CD14-positive monocyte (primary cell): ENCODE data around the gene FCRLA. TPM values are rescaled to one million over a fixed set of nuclear protein-coding genes. Genes with fewer than 3 reads are reported as not detected.
A peak's percentile ranks its signal among the peaks of the same experiment; 100 is the strongest.

ENCODE experiments used
- DNase-seq, 3 donors: peaks; one replicate each; pipeline ENCODE4 v3.0.0-alpha.2; 2011 to 2022
- H2AFZ ChIP-seq: 2 replicates; pipeline ENCODE4 v1.6.0; 2012; ENCODE audit warnings: mild to moderate bottlenecking, low read depth, low read length, inconsistent platforms; ENCODE audit not compliant: insufficient read depth, poor library complexity, severe bottlenecking
- H3K27ac ChIP-seq, 2 donors: 1 replicate in 1 of 2; 2 replicates in 1 of 2; pipeline ENCODE4 v1.5.1; 2012 to 2013; ENCODE audit warnings: low read length in 2 of 2, control low read depth in 1 of 2, inconsistent platforms in 1 of 2, low read depth in 1 of 2, mild to moderate bottlenecking in 1 of 2
- H3K27me3 ChIP-seq, 2 donors: one replicate each; pipeline versions ENCODE4 v1.6.0 to v1.6.1; 2011 to 2013; ENCODE audit warnings: low read length in 2 of 2; ENCODE audit not compliant: control insufficient read depth in 2 of 2, insufficient read depth in 2 of 2
- H3K36me3 ChIP-seq, 2 donors: replicated peaks in 1 of 2; 1 replicate in 1 of 2; 2 replicates in 1 of 2; pipeline versions ENCODE4 v1.5.1 to v1.6.1; 2012 to 2013; ENCODE audit warnings: low read length in 2 of 2, control low read depth in 1 of 2, inconsistent platforms in 1 of 2, mild to moderate bottlenecking in 1 of 2; ENCODE audit not compliant: insufficient read depth in 2 of 2, control insufficient read depth in 1 of 2
- H3K4me1 ChIP-seq, 2 donors: 1 replicate in 1 of 2; 2 replicates in 1 of 2; pipeline versions ENCODE4 v1.5.1 to v1.6.1; 2012 to 2013; ENCODE audit warnings: low read length in 2 of 2, control low read depth in 1 of 2, inconsistent platforms in 1 of 2, mild to moderate bottlenecking in 1 of 2, moderate library complexity in 1 of 2; ENCODE audit not compliant: insufficient read depth in 2 of 2, control insufficient read depth in 1 of 2
- H3K4me2 ChIP-seq: replicated peaks from 2 replicates; pipeline ENCODE3; 2012; ENCODE audit warnings: low read length, moderate library complexity, mild to moderate bottlenecking; ENCODE audit not compliant: poor library complexity, severe bottlenecking; ENCODE audit errors: extremely low read depth
- H3K4me3 ChIP-seq, 3 experiments: fragments of 200-600 bp in 1 of 3; sonication (generic) in 1 of 3; replicated peaks in 1 of 3; 1 replicate in 2 of 3; 2 replicates in 1 of 3; pipeline ENCODE4 v1.5.1; 2011 to 2013; ENCODE audit warnings: low read length in 3 of 3, mild to moderate bottlenecking in 3 of 3, control low read depth in 2 of 3, low read depth in 2 of 3, inconsistent platforms in 1 of 3, moderate library complexity in 1 of 3
- H3K79me2 ChIP-seq: 2 replicates; pipeline ENCODE4 v1.6.0; 2012; ENCODE audit warnings: mild to moderate bottlenecking, control low read depth, inconsistent platforms, low read length, moderate library complexity; ENCODE audit not compliant: insufficient read depth
- H3K9ac ChIP-seq: 2 replicates; pipeline ENCODE4 v1.6.0; 2017; ENCODE audit warnings: low read length, mild to moderate bottlenecking; ENCODE audit not compliant: insufficient read depth, poor library complexity, severe bottlenecking
- H3K9me3 ChIP-seq, 2 donors: replicated peaks in 1 of 2; 1 replicate in 1 of 2; 2 replicates in 1 of 2; pipeline versions ENCODE4 v1.5.1 to v1.6.1; 2012 to 2013; ENCODE audit warnings: low read length in 2 of 2, control low read depth in 1 of 2; ENCODE audit not compliant: control insufficient read depth in 1 of 2, insufficient read depth in 1 of 2
- H4K20me1 ChIP-seq: 2 replicates; pipeline ENCODE4 v1.6.0; 2012; ENCODE audit warnings: mild to moderate bottlenecking, low read length, control low read depth, moderate library complexity; ENCODE audit not compliant: insufficient read depth
- H3K27ac Mint-ChIP-seq, 7 donors: one replicate each; pipeline ENCODE4 v1.8.0; 2020; ENCODE audit warnings: mild to moderate bottlenecking in 7 of 7, mixed read lengths in 7 of 7, moderate library complexity in 6 of 7, inconsistent platforms in 2 of 7
- H3K27me3 Mint-ChIP-seq, 3 donors: one replicate each; pipeline ENCODE4 v1.8.0; 2021 to 2022; ENCODE audit warnings: low read depth in 3 of 3, mild to moderate bottlenecking in 3 of 3, mixed read lengths in 3 of 3, moderate library complexity in 3 of 3, inconsistent platforms in 1 of 3
- H3K36me3 Mint-ChIP-seq, 2 donors: one replicate each; pipeline ENCODE4 v1.8.0; 2020; ENCODE audit warnings: mixed read lengths in 2 of 2, inconsistent platforms in 1 of 2, mild to moderate bottlenecking in 1 of 2
- H3K4me1 Mint-ChIP-seq: one replicate; pipeline ENCODE4 v1.8.0; 2020; ENCODE audit warnings: mild to moderate bottlenecking, mixed read lengths
- H3K4me3 Mint-ChIP-seq, 2 donors: one replicate each; pipeline ENCODE4 v1.8.0; 2020; ENCODE audit warnings: mild to moderate bottlenecking in 2 of 2, mixed read lengths in 2 of 2, moderate library complexity in 1 of 2
- H3K9me3 Mint-ChIP-seq, 7 donors: one replicate each; pipeline ENCODE4 v1.8.0; 2020 to 2022; ENCODE audit warnings: mixed read lengths in 7 of 7, mild to moderate bottlenecking in 6 of 7, moderate library complexity in 6 of 7, inconsistent platforms in 2 of 7
- WGBS: methylation state at CpG from one replicate; pipeline ENCODE4 v1.1.5; 2013; ENCODE audit warnings: missing lambda C conversion rate; ENCODE audit not compliant: insufficient coverage; 5-methylcytosine and 5-hydroxymethylcytosine counted together
- intact Hi-C, 2 donors: fragments of 100-400 bp; cut with micrococcal nuclease; formaldehyde crosslinking; loops; one replicate each; pipeline versions ENCODE4 v1.15.0 to v1.15.1; 2023
- polyA plus RNA-seq, 3 donors: library from polyadenylated mRNA; depleted of rRNA in 1 of 3; unstranded in 2 of 3; stranded (reverse) in 1 of 3; fragments of 300-500 nt in 2 of 3; fragments of >200 nt in 1 of 3; fragmentation: Illumina TruSeq in 2 of 3; gene quantifications; 1 replicate in 2 of 3; 2 replicates in 1 of 3; pipeline ENCODE4 v1.2.3, GENCODE V29; 2012 to 2021
- TF ChIP-seq, protein P1 (sequence below): fragments of 200-600 bp; IDR thresholded peaks from one replicate; pipeline ENCODE4 v1.8.0; 2022; ENCODE audit warnings: antibody characterized with exemption, mild to moderate bottlenecking

The FCRLA gene
- polyA plus RNA-seq, 3 donors = 0.28 to 0.51 (median 0.39) TPM

DNA sequence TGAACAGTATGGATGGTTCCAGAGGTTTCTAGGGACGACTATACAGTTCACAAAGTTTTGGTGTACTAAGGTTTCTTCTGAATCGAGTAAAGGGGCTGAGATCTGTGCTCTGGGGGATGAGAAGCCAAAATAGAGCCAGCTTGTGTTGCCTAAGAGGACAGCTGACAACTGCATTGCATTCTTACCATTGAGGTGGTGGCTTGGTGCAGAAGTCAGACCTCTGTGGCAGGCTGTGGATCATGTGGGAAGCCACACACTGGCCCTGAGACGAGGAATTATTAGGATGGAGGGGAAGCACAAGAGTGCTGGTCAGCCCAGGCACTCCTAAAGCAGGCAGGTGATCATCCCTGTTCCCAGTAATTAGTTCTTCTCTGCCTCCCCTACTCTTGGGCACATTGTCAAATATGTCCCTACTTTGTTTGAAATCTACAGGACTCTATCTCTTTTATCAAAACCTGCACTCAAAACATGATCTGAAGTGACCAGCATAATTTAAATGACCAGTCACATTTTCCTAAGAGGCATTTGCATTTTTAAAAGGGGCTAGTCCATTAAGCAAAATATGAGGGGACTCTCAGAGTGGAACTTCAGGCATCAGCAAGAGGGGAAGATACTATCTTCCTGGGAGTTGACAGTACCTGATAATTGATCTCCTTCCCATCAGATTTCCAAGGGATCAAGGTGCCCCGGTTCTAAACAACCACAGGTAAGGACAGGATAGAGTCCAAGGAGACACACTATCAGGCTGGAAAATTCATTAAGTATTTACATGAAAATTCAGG lies 14.1 kb downstream of the FCRLA start, which contains the start of gene FCRLB:
TSS of gene FCRLB (plus strand) at position 589 of the 782 bp plus-strand sequence. CDS start 1,129 bp downstream, outside the sequence.
- Histone ChIP-seq H2AFZ (no peak within 1 kb of the TSS), H3K36me3 (no peaks in the 10 kb centered on the region), H3K4me2 (peak within 1 kb of the TSS; percentile 30), H3K27ac (peak within 1 kb of the TSS in 1 of 2 donors; percentile 28), H4K20me1 (no peaks in the 10 kb centered on the region), H3K4me1 (peaks cover 48 to 59% of the 10 kb centered on the region in 2 donors), H3K9me3 (no peaks in the 10 kb centered on the region), H3K79me2 (no peaks in the 10 kb centered on the region), H3K9ac (no peak within 1 kb of the TSS), H3K4me3 (peak within 1 kb of the TSS in 1 of 3 experiments; percentile 7), H3K27me3 (peaks cover 56 to 81% of the 10 kb centered on the region in 2 donors)
- TF ChIP-seq, protein P1, sequence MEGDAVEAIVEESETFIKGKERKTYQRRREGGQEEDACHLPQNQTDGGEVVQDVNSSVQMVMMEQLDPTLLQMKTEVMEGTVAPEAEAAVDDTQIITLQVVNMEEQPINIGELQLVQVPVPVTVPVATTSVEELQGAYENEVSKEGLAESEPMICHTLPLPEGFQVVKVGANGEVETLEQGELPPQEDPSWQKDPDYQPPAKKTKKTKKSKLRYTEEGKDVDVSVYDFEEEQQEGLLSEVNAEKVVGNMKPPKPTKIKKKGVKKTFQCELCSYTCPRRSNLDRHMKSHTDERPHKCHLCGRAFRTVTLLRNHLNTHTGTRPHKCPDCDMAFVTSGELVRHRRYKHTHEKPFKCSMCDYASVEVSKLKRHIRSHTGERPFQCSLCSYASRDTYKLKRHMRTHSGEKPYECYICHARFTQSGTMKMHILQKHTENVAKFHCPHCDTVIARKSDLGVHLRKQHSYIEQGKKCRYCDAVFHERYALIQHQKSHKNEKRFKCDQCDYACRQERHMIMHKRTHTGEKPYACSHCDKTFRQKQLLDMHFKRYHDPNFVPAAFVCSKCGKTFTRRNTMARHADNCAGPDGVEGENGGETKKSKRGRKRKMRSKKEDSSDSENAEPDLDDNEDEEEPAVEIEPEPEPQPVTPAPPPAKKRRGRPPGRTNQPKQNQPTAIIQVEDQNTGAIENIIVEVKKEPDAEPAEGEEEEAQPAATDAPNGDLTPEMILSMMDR = no peak
- Mint-ChIP-seq H3K4me1 (peaks cover 50% of the 10 kb centered on the region), H3K27ac (peak within 1 kb of the TSS; percentile 37 to 88 (median 80)), H3K4me3 (peak within 1 kb of the TSS in 1 of 2 donors; percentile 97), H3K27me3 (peaks cover 71 to 91% (median 81%) of the 10 kb centered on the region in 3 donors), H3K9me3 (peaks cover 3 to 11% (median 7%) of the 10 kb centered on the region in 7 donors), H3K36me3 (peaks cover 5 to 20% of the 10 kb centered on the region in 2 donors)
- no peak for DNase-seq
- intact Hi-C loops = no loop called here
- WGBS = 34% methylated on average over 3 of the region's 4 CpGs

DNA sequence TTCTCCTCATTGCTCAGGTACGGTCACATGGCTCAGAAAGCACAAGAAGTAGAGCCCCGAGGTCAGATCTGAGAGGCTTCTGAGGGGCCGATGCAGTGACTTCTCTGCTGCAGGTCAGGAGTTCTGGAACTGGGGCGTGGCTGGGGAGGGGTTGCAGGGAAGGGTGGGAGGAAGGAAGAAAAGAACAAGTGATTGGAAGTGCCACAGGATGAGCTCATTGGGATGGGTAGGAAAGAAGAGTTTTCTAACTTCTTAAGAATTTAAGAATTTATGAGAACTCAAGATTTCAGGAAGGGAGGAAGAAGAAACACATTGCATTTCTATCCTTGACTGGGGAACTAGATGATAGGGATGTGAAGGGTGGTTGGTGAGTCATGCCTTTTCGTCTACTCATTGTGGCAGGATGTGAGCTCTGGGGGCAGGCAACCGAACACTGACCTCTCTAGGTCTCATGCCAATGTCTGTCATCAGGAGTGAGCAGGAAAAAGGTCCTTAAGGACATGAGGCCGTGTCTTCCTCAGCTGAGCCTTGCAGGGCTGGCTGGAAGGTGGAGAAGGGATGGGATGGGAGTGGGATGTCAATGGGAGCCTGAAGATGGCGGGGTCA lies 14.8 kb downstream of the FCRLA start:
- TF ChIP-seq, protein P1 = no peak
- H3K27ac Mint-ChIP-seq = peak overlapping the region; percentile 37 to 88 (median 80)
- H3K4me1 Mint-ChIP-seq = peaks cover 56% of the 10 kb centered on the region
- Histone ChIP-seq H2AFZ (no peak overlapping the region), H3K27ac (peak overlapping the region in 1 of 2 donors; percentile 28), H3K36me3 (no peaks in the 10 kb centered on the region), H3K4me1 (peaks cover 54 to 66% of the 10 kb centered on the region in 2 donors), H3K9me3 (no peaks in the 10 kb centered on the region), H3K79me2 (no peaks in the 10 kb centered on the region), H3K4me3 (peak overlapping the region in 1 of 3 experiments; percentile 7), H3K9ac (no peak overlapping the region), H3K4me2 (peak overlapping the region; percentile 30), H4K20me1 (no peaks in the 10 kb centered on the region), H3K27me3 (peaks cover 49 to 81% of the 10 kb centered on the region in 2 donors)
- WGBS = 52% methylated on average over 8 of the region's 8 CpGs
- peaks cover 5 to 20% of the 10 kb centered on the region in 2 donors for H3K36me3 Mint-ChIP-seq
- H3K9me3 Mint-ChIP-seq = peaks cover 3 to 14% (median 7%) of the 10 kb centered on the region in 7 donors
- peak; percentile 88 to 94 (median 92) for DNase-seq
- intact Hi-C loops = loop anchor here in 1 of 2 donors (2.0 kb wide), 1 partner anchor 15 kb away; no protein-coding TSS in a partner anchor
- peaks cover 71 to 91% (median 79%) of the 10 kb centered on the region in 3 donors for H3K27me3 Mint-ChIP-seq
- H3K4me3 Mint-ChIP-seq = peak overlapping the region in 1 of 2 donors; percentile 97
